Anterior cingulate cortex (tissue), 58 donors: ENCODE results near the gene HEMK1.

Source experiments
- DNase-seq, 58 donors: peaks; one replicate each; lab custom pipeline; 2025; lab: John Stamatoyannopoulos, UW

The HEMK1 gene

DNA sequence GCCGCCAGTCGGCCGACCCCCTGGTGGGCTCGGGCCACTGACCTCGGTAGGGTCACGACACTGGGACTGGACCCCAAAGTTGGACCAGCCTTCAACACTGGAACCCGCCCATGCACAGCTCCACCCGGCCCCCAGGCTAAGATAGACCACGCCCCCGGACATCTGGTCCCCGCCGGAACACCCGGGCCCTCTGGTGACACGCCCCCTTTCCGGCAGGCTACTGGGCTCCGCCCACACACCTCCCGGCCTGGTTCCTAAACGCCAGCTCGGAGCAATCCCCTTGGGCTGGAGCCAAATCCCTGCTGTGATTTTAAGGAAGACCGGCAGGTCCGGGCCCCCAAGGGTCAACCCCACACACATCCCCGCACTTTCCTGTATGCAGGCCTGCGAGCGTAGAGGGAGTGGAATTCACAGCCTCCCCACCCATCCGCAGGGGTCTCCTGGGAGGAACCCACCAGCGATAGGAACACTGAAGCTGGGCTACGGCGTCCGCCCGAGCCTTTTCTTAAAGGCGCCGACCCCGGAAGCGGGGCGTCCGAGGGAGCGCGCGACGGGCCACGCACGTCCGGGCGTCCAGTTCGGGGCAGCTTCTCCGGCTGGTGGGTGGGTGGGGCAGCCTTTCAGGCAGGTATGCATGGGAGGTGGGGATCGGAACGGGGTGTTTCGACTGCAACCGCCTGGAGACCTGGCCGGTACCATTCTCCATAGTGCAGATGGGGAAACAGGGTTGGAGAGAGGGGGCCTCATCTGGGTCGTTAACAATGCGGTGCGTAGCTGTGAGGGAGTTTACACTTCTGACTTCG, at the start of gene HEMK1:
TSS of gene HEMK1 (plus strand) at position 576 of the 803 bp plus-strand sequence. CDS start 1,583 bp downstream, outside the sequence.
- DNase-seq = peak; percentile 64 to 99 (median 94)

DNA sequence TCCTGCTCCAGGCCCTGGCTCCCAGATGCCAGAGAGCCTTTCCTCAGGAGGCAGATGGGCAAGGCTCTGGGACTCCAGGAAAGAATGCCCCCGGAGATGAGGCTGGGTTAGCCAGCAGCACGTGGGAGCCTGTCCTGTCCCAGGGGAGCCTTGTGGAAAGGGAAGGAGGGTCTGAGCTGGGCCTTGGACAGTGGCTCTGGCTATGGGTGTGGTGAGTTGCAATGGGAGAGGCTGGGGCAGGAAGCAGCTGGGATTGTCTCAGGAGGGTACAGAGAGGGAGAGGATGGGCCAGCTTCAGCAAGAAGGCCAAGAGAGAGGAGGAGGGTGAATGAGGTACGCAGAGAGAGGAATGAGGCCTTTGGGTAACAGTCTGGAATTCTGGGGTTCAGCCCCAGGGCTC, 48.5 kb upstream of the HEMK1 start:
- no peak for DNase-seq

DNA sequence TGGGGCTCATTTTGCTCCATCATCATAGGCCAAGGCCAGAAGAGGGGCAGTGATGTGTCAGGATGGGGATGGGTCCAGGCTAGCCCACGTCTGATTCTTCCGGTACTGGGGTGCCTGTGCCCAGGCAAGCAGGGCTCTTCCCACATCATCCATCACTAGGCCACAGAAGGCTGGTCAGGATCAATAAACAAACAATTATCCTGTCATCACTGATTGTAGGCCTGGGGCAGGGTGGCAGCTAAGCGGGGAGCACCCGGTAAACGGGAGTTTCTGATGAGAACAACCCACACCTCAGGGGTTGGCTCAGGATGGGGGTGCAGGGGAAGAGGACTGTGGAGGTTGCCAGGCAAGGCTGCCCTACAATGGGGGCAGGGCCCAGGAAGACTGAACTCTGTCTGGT, 47.8 kb upstream of the HEMK1 start:
- no peak for DNase-seq

GRCh38 chr3:50523279-50523811, 46.0 kb upstream of the HEMK1 start:
- DNase-seq = no peak

- DNase-seq = no peak
These were observed 44.6 kb upstream of the HEMK1 start for GRCh38 chr3:50524746-50525145.

GRCh38 chr3:50525191-50525910, 44.0 kb upstream of the HEMK1 start:
- DNase-seq = peak in 1 of 58 donors; percentile 40

DNA sequence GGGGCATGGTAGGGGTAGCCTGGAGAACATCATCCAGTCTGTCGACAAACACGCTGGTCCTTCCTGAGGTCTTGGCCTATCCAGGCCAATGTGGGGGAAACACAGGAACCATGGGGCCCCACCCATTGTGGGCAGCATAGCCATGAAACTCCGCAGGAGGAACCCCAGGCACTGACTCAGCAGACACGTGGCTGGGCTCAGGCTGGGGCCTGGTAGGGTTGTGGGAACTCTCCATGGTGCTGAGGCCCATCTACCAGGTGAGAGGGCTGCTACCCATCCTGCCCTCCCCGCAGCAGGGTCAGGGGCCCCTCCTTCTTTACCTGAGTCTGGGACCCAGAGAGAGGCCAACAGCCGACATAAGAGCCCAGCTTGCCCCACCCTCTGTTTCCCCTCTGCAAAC, 43.3 kb upstream of the HEMK1 start:
- DNase-seq = peak in 1 of 58 donors; percentile 12

DNA sequence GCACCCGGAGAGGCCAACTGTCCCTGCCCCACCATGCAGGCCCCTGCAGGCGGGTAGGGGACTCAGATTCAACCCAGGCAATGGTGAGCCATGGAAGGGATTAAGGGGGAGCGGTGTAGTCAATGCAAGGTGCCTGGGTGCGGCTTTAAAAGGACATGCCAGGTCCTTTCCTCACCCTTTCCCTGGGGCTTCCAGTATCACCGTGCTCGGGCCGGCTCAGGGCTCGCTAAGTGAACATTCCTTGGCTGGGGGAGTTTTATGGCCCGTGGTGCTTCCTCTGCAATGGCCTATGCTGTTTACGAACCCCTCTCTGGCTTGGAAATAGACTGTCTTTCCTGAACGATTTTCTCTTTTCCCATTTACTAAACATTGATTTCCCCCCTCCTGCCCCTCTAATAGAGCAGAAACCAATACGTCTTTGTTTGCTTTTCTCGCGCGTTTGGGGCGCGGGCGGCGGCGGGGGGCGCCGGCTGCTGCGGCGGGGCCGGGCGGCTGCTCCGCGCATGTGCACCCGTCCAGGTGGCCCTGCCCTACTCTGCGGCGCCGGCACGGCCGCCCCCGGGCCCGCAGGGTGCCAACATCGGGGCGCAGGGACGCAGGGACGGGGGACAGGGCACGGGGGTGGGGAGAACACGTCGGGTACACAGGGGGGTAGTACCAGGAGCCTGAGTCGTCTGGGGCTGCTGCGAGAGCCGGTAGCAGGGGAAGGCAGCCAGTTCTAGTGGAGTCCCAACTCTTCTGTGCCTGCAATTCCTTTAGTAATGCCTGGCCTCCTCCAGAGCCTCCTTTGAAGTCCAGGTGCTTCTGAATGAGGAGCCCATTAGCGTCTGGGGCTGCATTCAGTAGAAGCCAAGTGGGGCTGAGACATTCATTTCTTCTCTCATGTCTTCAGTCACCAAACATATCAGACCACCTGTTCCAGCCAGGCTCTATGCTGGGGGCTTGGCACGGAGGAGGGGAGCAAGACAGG, 39.0 kb upstream of the HEMK1 start:
- DNase-seq = no peak

GRCh38 chr3:50531201-50531600, 38.1 kb upstream of the HEMK1 start:
- no peak for DNase-seq

- DNase-seq = no peak
These were observed 37.1 kb upstream of the HEMK1 start for GRCh38 chr3:50532062-50532705.

DNA sequence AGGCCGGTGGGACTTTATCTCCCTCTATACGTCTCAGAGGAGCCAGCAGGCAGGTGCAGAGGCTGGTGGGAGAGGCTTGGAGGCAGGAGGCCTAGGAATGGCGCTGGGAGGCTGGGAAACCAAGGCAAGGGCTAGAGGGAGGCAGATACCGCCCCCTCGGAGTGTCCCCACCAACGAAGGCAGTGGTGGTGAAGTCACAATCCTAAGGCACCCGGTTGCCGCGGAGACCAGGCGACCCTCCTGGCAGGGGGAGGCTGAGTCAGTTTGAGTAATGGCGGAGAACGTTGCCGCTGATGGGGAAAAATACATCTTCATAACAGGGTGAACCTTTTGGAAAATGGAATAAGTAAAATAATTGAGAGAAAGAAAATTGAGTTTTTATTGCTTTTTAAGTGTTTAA, 36.0 kb upstream of the HEMK1 start:
- DNase-seq = no peak

- DNase-seq = no peak
These were observed 35.4 kb upstream of the HEMK1 start for GRCh38 chr3:50533807-50534461.

DNA sequence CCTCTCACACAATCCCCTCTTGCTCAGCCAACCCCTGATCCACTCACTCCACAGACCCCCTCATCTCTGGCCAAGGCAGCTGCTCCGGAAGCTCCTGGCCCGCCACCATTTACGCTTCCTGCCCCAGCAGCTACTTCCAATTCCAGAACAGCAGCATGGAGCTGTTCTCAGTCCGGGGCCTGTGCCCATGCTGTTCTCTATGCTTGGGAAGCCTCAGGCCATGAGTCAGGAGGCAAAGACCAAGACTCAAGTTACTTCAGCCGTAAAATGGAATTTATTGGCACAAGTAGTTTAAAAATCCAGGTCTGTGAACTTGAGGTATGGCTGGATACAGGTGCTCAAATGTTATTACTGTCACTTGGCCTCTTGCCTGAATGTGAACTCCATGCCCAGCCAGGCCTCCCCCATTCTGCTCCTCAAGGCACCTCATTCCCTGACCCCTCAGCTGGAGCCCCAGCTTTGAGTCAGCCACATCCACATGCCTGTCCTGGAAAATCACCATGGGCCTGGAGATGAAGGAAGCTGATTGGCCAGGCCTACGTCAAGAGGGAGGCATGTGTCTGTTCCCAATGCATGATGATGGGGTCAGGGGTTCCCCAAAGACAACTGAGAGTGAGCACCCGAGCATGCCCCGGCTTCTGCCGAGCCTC, 34.5 kb upstream of the HEMK1 start:
- no peak for DNase-seq

GRCh38 chr3:50536471-50537180, 32.7 kb upstream of the HEMK1 start:
- DNase-seq = peak in 8 of 58 donors; percentile 3 to 65 (median 22)

GRCh38 chr3:50537421-50538129, 31.7 kb upstream of the HEMK1 start:
- DNase-seq = no peak

DNA sequence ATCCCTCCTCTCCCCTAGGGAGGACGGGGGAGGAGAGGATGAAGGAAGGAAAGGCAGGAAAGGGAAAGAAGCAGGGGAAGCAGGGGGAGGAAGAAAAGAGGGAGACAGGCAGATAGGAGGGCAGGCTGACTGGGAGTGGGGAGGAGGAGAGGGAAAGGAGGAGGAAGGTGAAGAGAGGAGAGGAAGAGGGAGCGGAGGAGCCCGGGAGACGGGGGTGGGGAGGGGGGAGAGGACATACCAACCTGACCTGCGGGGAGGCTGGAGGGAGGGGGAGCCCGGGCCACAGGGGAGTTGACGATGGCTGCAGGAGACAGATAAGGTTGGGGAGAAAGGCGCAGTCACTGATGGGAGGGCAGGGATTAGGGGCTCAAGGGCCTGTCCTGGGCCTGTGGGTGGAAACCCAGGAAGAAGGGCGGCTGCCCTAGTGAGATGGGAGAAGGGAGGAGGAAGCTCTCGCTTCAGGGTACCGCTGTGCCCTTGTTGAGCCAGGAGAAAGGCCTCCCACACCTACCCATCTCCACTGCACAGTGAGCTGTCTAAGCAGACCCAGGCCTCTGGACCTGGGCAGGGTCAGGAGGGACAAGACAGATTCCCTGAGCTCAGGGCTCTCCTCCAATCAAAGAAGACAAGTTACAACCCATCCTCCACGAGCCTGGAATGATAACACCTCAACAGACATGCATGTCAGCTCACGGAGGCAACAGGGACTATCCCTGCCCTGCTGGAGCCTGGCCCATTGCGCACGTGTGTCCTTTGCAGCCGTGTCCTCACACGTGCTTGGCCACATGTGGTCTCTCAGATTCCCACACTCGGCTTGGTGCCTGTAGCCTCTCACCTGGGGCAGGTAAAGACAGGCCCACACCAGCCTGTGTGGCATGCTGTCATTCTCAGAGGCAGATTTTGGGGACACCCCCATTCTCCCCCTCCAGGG, 29.7 kb upstream of the HEMK1 start:
- no peak for DNase-seq
